HepG2 (cell line): ENCODE results near the gene AFF1. TPM values are rescaled to one million over a fixed set of nuclear protein-coding genes. Genes with fewer than 3 reads are reported as not detected.
A peak's percentile ranks its signal among the peaks of the same experiment; 100 is the strongest.

ENCODE experiments used
- ATAC-seq: fragments of 200-7000 bp; cut with Tn5 transposase; 3 replicates; pipeline ENCODE4 v1.9.1; 2020; ENCODE audit warnings: mild to moderate bottlenecking, moderate library complexity
- BruUV-seq: library from RNA; stranded (reverse); fragments of 400-500 nt; replicated peaks from 2 replicates; lab custom pipeline; 2021; lab: Mats Ljungman, UMichigan
- CTCF ChIA-PET: fragments of 300-600 bp; formaldehyde crosslinking; extraction: SDS; loops from one replicate; lab custom pipeline; 2021; ENCODE audit warnings: low total read pairs, inconsistent platforms, low intra/inter-chr PET ratio; lab: Yijun Ruan, JAX
- POLR2A ChIA-PET: fragments of 350-600 bp; sonication (Branson Sonifier 250); formaldehyde crosslinking; loops from one replicate; lab custom pipeline; 2020; ENCODE audit warnings: antibody characterized with exemption, inconsistent platforms; lab: Yijun Ruan, JAX
- DNase-seq: peaks from one replicate; pipeline ENCODE4 v3.0.0-alpha.2; 2015; ENCODE audit warnings: low spot score
- FAIRE-seq: peaks from 3 replicates; lab custom pipeline; 2011; peaks lifted over from hg19 to GRCh38; lab: Jason Lieb, UNC
- H2AFZ ChIP-seq: one replicate; pipeline ENCODE4 v1.6.1; 2011; ENCODE audit warnings: low read length, inconsistent platforms
- H3K27ac ChIP-seq: fragments of 300-600 bp; 3 replicates; pipeline ENCODE4 v1.8.0; 2011; ENCODE audit warnings: mixed run types, mild to moderate bottlenecking, mixed read lengths, low read length, inconsistent platforms; ENCODE audit not compliant: insufficient read depth; ENCODE audit errors: extremely low read length
- H3K27me3 ChIP-seq, 2 experiments: fragments of 200-600 bp in 1 of 2; 2 replicates in 1 of 2; 3 replicates in 1 of 2; pipeline versions ENCODE4 v1.6.0 to v1.8.0; 2011; ENCODE audit warnings: low read length in 2 of 2, mild to moderate bottlenecking in 2 of 2, moderate library complexity in 2 of 2, inconsistent platforms in 1 of 2; ENCODE audit not compliant: insufficient read depth in 2 of 2, control insufficient read depth in 1 of 2
- H3K36me3 ChIP-seq, 2 experiments: fragments of 200-600 bp in 1 of 2; replicated peaks in 1 of 2; 2 replicates in 1 of 2; 3 replicates in 1 of 2; pipeline versions ENCODE4 v1.5.1 to v1.8.0; 2011; ENCODE audit warnings: low read length in 2 of 2, inconsistent platforms in 1 of 2; ENCODE audit not compliant: insufficient read depth in 2 of 2, control insufficient read depth in 1 of 2
- H3K4me1 ChIP-seq: 2 replicates; pipeline ENCODE4 v1.5.1; 2012; ENCODE audit warnings: low read length, inconsistent platforms; ENCODE audit not compliant: insufficient read depth
- H3K4me2 ChIP-seq: 2 replicates; pipeline ENCODE4 v1.6.0; 2011; ENCODE audit warnings: low read depth, low read length, inconsistent platforms
- H3K4me3 ChIP-seq, 3 experiments: fragments of 200-600 bp in 1 of 3; sonication (generic), shearing (Covaris generic) in 1 of 3; replicated peaks in 1 of 3; 2 replicates each; pipeline ENCODE4 v1.5.1; 2011 to 2016; ENCODE audit warnings: low read length in 3 of 3, inconsistent platforms in 2 of 3, low read depth in 2 of 3, mild to moderate bottlenecking in 2 of 3, control low read depth in 1 of 3, mixed read lengths in 1 of 3; ENCODE audit not compliant: insufficient read depth in 1 of 3
- H3K79me2 ChIP-seq: one replicate; pipeline ENCODE4 v1.6.1; 2011; ENCODE audit warnings: low read length, inconsistent platforms; ENCODE audit not compliant: insufficient read depth
- H3K9ac ChIP-seq: 2 replicates; pipeline ENCODE4 v1.6.0; 2011; ENCODE audit warnings: mild to moderate bottlenecking, low read depth, low read length, inconsistent platforms; ENCODE audit not compliant: insufficient read depth
- H3K9me3 ChIP-seq: 2 replicates; pipeline ENCODE4 v1.5.1; 2012; ENCODE audit warnings: mild to moderate bottlenecking, low read length
- H4K20me1 ChIP-seq: 2 replicates; pipeline ENCODE4 v1.6.0; 2011; ENCODE audit warnings: inconsistent platforms, mild to moderate bottlenecking, low read length, moderate library complexity; ENCODE audit not compliant: insufficient read depth
- ATAD3A ChIP-seq: sonication (generic); formaldehyde crosslinking; IDR thresholded peaks from 2 replicates; pipeline ENCODE4 v1.4.0; 2020; ENCODE audit warnings: missing genetic modification reagents
- CEBPB ChIP-seq: IDR thresholded peaks from 2 replicates; pipeline ENCODE4 v1.6.1; 2011; ENCODE audit warnings: low read depth, low read length, improper control_type of control experiment, borderline replicate concordance
- EP300 ChIP-seq, 3 experiments: sonication (generic) in 1 of 3; formaldehyde crosslinking in 1 of 3; IDR thresholded peaks; 2 replicates each; pipeline versions ENCODE4 v1.5.1 to v1.6.1; 2011 to 2020; ENCODE audit warnings: low read depth in 2 of 3, low read length in 2 of 3, borderline replicate concordance in 1 of 3, improper control_type of control experiment in 1 of 3, mild to moderate bottlenecking in 1 of 3, missing genetic modification reagents in 1 of 3, moderate library complexity in 1 of 3
- HNF1A ChIP-seq, 2 experiments: sonication (generic) in 1 of 2; formaldehyde crosslinking in 1 of 2; IDR thresholded peaks; 2 replicates each; pipeline versions ENCODE4 v1.4.0 to v1.6.1; 2016 to 2020; ENCODE audit warnings: borderline replicate concordance in 1 of 2, low read depth in 1 of 2, mild to moderate bottlenecking in 1 of 2, missing genetic modification reagents in 1 of 2
- JDP2 ChIP-seq: sonication (generic); formaldehyde crosslinking; IDR thresholded peaks from 2 replicates; pipeline ENCODE4 v1.8.1; 2022; ENCODE audit warnings: missing genetic modification reagents, borderline replicate concordance
- KDM6A ChIP-seq: IDR thresholded peaks from 2 replicates; pipeline ENCODE4 v1.6.1; 2016; ENCODE audit warnings: low read depth
- SIX4 ChIP-seq: sonication (generic); formaldehyde crosslinking; IDR thresholded peaks from 2 replicates; pipeline ENCODE4 v1.4.0; 2020; ENCODE audit warnings: missing genetic modification reagents
- TAF1 ChIP-seq: sonication (generic); formaldehyde crosslinking; IDR thresholded peaks from 2 replicates; pipeline ENCODE4 v1.4.0; 2020; ENCODE audit warnings: missing genetic modification reagents
- TCF12 ChIP-seq, 2 experiments: fragments of 450-650 bp in 1 of 2; sonication (generic) in 1 of 2; formaldehyde crosslinking in 1 of 2; IDR thresholded peaks; 2 replicates each; pipeline versions ENCODE4 v1.6.1 to v1.8.0; 2017 to 2022; ENCODE audit warnings: antibody characterized with exemption in 1 of 2, mild to moderate bottlenecking in 1 of 2, missing genetic modification reagents in 1 of 2, moderate library complexity in 1 of 2
- U2AF2 ChIP-seq: fragments of 200-400 bp; formaldehyde crosslinking; IDR thresholded peaks from 2 replicates; pipeline ENCODE4 v1.6.1; 2017; ENCODE audit warnings: low read depth, mild to moderate bottlenecking, low read length
- ZNF354B ChIP-seq: sonication (generic); formaldehyde crosslinking; IDR thresholded peaks from 2 replicates; pipeline ENCODE4 v1.8.0; 2022; ENCODE audit warnings: mild to moderate bottlenecking, missing genetic modification reagents
- ZNF75D ChIP-seq: sonication (generic); formaldehyde crosslinking; IDR thresholded peaks from 2 replicates; pipeline ENCODE4 v1.8.1; 2023; ENCODE audit warnings: missing genetic modification reagents, mild to moderate bottlenecking, borderline replicate concordance
- WGBS: methylation state at CpG from one replicate; pipeline ENCODE4 v1.1.6; 2017; ENCODE audit warnings: low lambda C conversion rate; 5-methylcytosine and 5-hydroxymethylcytosine counted together
- in situ Hi-C: cut with HindIII; loops from 2 replicates; pipeline ENCODE4 v1.10.0; 2017; ENCODE audit warnings: low pct_unique_long_range_greater_than_20kb; ENCODE audit not compliant: extremely low pct_ligation_motif_present
- intact Hi-C: fragments of 100-400 bp; cut with micrococcal nuclease; formaldehyde crosslinking; loops from one replicate; pipeline ENCODE4 v1.10.0; 2022; ENCODE audit not compliant: unreplicated experiment
- polyA plus RNA-seq, 8 experiments: library from polyadenylated mRNA; depleted of rRNA in 3 of 8; stranded (reverse) in 7 of 8; unstranded in 1 of 8; fragments of >200 nt; fragmentation: Illumina TruSeq in 4 of 8; extraction: Trizol in 4 of 8; gene quantifications; 2 replicates each; pipeline versions ENCODE4 v1.2.1 to v1.2.3, GENCODE V29; 2011 to 2016; ENCODE audit warnings: low read depth in 4 of 8, missing spikeins in 1 of 8, mixed read lengths in 1 of 8; ENCODE audit not compliant: insufficient read depth in 1 of 8
- total RNA-seq, 5 experiments: library from RNA; depleted of rRNA; stranded (reverse); fragments of >200 nt; fragmentation: Illumina TruSeq; extraction: Trizol; gene quantifications; 2 replicates each; pipeline ENCODE4 v1.2.3, GENCODE V29; 2016; ENCODE audit warnings: low read depth in 1 of 5

The AFF1 gene
- total and polyA plus RNA-seq, 2 of the 13 experiments (the other 11 are each of a cell fraction or from before 2014, with no cell fraction given): 15.5 to 15.9 TPM

- TF ChIP-seq ZNF354B (CRISPR knock-in tag): no peak
Measured at GRCh38 chr4:86973668-86974067, 38.9 kb downstream of the AFF1 start (continued).

GRCh38 chr4:86974551-86974994 is 39.8 kb downstream of the AFF1 start:
- FAIRE-seq: no peak
- TF ChIP-seq JDP2 (CRISPR knock-in tag) (no peak), KDM6A (no peak), CEBPB (peak; percentile 39; the same call in 1 of the 2 replicates)
- Histone ChIP-seq H3K4me3 (no peak overlapping the region), H2AFZ (no peak overlapping the region), H3K27ac (peak overlapping the region; percentile 94), H3K79me2 (peaks cover 58% of the 10 kb centered on the region), H4K20me1 (no peaks in the 10 kb centered on the region), H3K36me3 (peaks cover 1 to 6% of the 10 kb centered on the region in 2 experiments; a peak in 2 of 5 replicates), H3K4me2 (no peak overlapping the region), H3K4me1 (peaks cover 92% of the 10 kb centered on the region), H3K27me3 (no peaks in the 10 kb centered on the region), H3K9me3 (no peaks in the 10 kb centered on the region), H3K9ac (no peak overlapping the region)
- ChIA-PET POLR2A (interaction anchor here (5.3 kb wide), 1 partner anchor 39 kb away, joined by 22 read pairs; the partner anchor contains the start of gene AFF1), CTCF (no interaction called here)
- in situ Hi-C loops (no loop called here), intact Hi-C loops (no loop called here)
- WGBS: 82% methylated on average over 8 of the region's 8 CpGs
- no peak for ATAC-seq
- DNase-seq: no peak
- BruUV-seq: no TSS peak

GRCh38 chr4:86975927-86976326 is 41.1 kb downstream of the AFF1 start:
- no peaks in the 10 kb centered on the region for H3K27me3 ChIP-seq
- H3K9me3 ChIP-seq: no peaks in the 10 kb centered on the region
- H3K4me2 ChIP-seq: no peak overlapping the region
- no peaks in the 10 kb centered on the region for H4K20me1 ChIP-seq
- intact Hi-C loops (no loop called here), in situ Hi-C loops (no loop called here)
- no peak overlapping the region for H2AFZ ChIP-seq
- peak overlapping the region; percentile 94 for H3K27ac ChIP-seq
- H3K9ac ChIP-seq: no peak overlapping the region
- peaks cover 63% of the 10 kb centered on the region for H3K79me2 ChIP-seq
- H3K36me3 ChIP-seq: peaks cover 1 to 6% of the 10 kb centered on the region in 2 experiments; a peak in 2 of 5 replicates
- FAIRE-seq (no peak), DNase-seq (no peak), ATAC-seq (no peak)
- BruUV-seq: no TSS peak
- H3K4me3 ChIP-seq: no peak overlapping the region
- CTCF ChIA-PET: no interaction called here
- POLR2A ChIA-PET: no interaction called here
- H3K4me1 ChIP-seq: peaks cover 83% of the 10 kb centered on the region
- 97% methylated on average over 2 of the region's 2 CpGs for WGBS
- TF ChIP-seq U2AF2 (no peak), EP300 (IDR thresholded peaks at IDR 0.05; ENCODE audit: low read depth in 2 of 2, low read length in 2 of 2) (no peak), EP300 (CRISPR knock-in tag; IDR thresholded peaks at IDR 0.05; ENCODE audit: borderline replicate concordance) (no peak), TCF12 (IDR thresholded peaks at IDR 0.05) (no peak), TCF12 (CRISPR knock-in tag; IDR thresholded peaks at IDR 0.05) (no peak), ZNF75D (CRISPR knock-in tag) (no peak), ATAD3A (CRISPR knock-in tag) (no peak), SIX4 (CRISPR knock-in tag) (no peak), TAF1 (no peak), HNF1A (IDR thresholded peaks at IDR 0.05; ENCODE audit: low read depth) (no peak), HNF1A (CRISPR knock-in tag; IDR thresholded peaks at IDR 0.05; ENCODE audit: borderline replicate concordance) (no peak)
